HG03025 (cell line): ENCODE data around the gene KIAA1549.

Source experiments
- ATAC-seq: cut with Tn5 transposase; IDR thresholded peaks from one replicate; pipeline ENCODE4 v1.9.1; 2021; ENCODE audit warnings: mild to moderate bottlenecking, moderate library complexity; ENCODE audit not compliant: unreplicated experiment, low FRiP score

The KIAA1549 gene

DNA sequence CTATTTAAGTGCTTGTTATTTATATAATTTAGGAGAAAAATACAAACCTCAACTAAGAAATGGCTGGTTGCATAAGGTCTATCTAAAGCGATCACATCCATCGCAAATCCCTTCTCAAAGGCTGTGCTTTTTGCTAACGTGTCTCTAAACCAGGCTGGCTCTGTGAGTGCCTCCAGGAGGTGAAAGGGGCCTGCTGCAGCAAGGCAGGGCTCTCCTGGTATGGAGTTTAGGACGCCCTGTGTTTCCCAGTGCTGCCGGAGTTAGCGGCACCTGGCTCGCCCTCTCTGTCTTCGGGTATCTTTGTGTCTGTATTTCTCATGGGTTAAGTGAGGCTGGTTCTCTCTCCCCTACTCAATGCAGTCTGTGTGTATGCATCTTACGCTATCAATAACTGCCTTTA, 114.8 kb downstream of the KIAA1549 start:
- ATAC-seq = no peak

DNA sequence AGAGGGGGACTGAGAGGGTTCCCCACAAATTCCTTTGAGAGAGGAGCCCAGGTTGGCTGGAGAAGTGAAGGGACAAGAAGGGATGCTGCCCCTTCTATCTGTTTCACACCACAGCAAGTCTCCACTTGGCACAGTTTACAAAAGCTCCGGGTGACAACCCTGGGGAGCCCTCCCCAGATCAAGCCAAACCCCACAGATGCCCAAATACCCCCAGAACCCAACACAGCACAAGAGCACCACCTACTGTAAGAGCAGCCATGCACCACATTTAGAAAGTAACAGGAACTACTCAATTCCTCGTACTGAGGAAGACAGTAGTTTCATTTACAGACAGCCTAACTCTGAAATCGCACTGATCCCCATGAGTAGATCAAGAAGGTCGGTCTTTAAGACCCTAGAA, 115.3 kb downstream of the KIAA1549 start:
- ATAC-seq = no peak

DNA sequence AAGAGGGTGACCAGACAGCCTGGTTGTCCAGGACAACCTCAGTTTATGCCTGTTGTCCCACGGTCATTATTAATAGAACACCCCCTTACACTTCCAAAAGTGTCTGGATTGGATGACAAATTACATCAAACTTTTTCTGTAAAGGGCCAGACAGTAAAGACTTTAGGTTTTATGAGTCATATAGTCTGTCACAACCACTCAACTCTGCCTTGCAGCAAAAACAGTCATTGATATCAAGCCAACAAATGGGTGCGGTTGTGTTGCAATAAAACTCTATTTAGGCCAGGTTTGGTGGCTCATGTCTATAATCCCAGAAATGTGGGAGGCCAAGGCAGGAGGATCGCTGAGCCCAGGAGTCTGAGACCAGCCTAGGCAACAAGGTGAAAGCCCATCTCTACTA, 116.5 kb downstream of the KIAA1549 start:
- no peak for ATAC-seq

DNA sequence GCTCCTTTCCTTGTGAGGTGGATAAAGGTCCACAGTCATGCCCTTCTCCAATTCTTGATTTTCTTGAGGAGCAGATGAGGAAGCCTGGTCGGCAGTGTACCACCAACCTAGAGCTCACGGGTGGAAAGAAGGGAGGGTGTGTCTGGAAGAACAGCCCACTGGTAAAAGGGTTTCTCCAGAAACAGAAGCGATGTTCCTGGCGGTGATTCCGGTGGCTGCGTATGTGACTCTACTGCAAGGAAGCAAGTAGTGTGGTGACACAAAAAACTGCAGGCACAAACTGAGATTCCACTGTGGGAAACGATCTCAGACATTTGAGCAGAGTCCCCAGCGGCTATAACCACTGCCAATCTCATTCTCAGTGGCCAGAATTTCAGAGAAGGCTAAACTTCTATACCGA, 117.3 kb downstream of the KIAA1549 start:
- ATAC-seq = no peak

DNA sequence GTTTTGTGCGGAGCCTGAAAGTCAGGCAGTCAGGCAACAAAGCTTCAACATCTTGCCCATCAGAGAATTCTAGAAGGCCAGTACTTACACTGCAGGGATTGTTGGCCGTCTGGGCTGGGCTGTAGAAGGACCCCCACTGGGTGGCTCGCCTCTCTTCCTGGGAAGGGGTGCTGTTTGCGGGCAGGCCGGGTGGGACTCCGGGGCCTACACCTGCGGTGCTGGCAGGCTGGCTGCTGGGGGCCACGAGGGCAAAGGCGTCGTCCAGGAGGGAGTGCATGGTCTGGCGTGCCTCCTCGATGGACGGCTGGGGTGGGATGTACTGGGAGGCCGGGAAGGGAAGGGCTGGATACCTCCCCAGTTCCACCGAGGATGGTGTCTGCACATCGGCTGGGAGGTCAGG, 120.1 kb downstream of the KIAA1549 start:
- ATAC-seq = no peak

DNA sequence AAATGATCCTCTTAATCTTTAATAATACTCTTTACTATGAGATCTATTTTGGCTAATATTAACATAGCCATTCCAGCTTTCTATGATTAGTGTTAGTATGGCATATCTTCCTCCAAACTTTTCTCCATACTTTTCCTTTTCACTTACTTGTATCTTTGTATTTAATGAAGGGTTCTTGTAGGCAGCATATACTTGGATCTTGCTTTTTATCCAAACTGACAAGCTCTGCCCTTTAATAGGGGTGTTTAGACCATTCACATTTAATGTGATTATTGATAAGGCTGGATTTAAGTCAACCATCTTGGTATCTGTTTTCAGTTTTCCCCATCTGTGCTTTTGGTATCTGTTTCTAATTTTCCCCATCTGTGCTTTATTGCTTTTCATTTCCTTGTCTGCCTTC, 123.5 kb downstream of the KIAA1549 start:
- no peak for ATAC-seq

DNA sequence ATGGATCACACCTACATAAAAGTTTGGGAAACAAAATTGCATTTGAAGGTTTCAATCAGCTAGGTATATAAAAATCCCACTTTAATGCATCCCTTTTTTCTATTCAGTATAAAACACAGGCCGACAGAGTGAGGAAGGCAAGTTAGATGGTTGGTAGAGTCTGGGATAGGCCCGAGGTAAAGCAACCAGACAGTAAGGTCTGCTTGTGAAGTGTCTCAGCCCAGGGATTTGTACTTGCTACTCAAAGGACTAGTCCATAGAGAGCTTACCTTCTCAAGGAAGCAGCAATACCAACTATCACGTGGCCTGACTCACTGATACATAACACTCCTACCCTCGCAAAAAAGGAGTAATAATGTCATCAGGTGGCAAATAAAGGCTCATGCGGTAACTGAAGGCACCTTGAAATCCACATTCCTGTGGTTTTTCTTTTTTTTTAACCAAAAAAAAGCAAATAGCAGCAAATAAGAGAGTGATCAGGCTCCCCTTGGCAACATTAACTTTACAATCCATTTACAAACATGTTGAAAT, 127.0 kb downstream of the KIAA1549 start:
- ATAC-seq = no peak

DNA sequence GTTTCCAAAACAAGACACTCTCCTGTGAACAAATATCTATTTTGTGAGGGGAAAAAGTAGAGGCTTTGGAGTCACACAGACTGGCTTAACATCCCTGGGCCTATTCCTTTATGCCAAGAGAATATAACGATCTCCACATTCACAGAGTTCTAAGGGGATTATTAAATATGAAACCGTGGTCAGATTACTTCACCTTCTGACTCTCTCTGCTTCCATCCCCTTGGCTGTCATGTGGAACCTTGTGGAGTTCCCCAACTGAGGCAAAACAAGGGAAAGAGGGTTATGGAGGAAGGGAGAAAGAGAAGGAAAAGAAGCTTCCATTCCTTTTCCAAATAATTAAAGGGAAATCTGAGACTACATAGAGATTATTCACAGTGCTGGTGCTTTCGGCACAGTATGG, 127.7 kb downstream of the KIAA1549 start:
- ATAC-seq = no peak

DNA sequence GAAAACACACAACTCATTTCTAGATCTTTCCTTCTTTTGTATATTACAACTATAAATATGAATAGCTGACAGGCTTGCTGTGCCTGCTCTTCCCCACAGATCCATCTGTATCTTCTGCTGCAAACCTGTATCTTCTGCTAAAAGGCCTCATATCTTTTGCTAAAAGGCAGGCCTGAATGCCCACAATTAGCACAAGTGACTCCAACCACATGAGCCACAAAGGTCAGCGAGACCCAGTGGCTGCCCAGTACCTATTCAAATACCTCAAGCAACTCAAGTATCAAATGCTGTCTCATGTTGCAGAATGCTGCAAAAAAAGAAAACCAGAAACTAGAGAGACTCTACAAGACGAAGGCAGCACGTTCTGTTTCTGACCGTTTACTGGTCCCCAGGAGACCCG, 128.7 kb downstream of the KIAA1549 start:
- ATAC-seq = no peak

DNA sequence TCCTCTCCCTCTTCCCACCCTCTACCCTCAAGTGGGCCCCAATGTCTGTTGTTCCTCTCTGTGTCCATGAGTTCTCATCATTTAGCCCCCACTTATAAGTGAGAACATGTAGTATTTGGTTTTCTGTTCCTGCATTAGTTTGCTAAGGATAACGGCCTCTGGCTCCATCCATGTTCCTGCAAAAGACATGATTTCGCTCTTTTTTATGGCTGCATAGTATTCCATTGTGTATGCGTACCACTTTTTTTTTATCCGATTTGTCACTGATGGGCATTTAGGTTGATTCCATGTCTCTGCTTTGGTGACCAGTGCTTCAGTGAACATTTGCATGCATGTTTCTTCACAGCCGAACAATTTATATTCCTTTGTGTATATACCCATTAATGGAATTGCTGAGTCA, 131.5 kb downstream of the KIAA1549 start:
- ATAC-seq = no peak

DNA sequence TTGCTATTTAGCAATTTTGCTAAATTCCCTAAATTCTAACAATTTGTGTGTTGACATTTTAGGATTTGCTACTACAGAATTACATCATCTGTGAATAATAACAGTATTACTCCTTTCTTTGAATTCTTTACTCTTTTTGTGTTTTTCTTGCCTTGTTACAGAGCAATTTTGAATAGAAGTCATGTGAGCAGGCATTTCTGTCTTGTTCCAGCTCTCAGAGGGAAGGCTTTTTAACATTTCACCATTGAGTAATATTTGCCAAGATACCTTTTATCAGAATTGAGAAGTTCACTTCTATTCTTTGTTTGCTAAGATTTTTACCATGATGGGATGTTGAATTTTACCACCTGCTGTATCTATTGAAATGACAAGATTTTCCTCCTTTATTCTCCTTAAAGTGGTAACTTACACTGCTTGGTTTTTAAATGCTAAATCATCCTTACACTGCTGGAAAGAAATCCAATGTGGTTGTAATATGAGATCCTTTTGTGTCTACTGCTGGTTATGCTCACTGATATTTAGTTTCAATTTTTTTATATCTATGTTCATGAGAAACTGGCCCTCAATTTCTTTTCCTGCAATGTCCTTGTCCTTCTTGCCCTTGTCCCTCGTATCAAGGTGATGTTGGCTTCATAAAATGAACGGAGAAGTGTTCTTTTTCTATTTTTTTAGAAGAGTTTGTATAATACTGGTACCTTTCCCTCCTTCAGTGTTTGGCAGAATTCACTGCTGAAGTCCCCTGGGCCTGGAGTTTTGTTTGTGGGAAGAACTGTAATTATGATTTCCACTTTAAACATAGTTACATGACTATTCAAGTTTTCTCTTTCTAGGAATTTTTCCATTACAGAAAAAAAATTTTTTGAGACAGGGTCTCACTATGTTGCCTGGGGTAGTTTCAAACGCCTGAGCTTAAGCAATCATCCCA, 132.9 kb downstream of the KIAA1549 start:
- no peak for ATAC-seq

DNA sequence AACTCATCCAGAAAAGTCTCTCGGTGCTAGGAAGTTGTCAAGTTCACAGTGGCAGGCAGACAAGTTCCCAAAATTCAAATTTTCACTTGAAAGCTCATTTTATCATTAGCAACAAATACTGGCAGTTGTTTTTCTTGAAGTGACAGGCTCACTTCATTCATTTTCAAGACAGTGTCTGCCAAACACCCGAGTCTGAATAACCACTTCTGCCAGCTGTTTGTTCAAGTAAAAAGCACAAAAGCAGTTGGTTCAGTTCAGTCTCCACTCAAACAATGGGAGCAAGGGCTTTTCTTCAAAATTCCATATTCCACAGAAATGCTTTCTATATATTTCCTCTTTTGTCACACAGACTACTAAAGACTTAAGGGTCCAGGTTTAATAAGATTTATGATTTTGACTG, 135.5 kb downstream of the KIAA1549 start:
- no peak for ATAC-seq

DNA sequence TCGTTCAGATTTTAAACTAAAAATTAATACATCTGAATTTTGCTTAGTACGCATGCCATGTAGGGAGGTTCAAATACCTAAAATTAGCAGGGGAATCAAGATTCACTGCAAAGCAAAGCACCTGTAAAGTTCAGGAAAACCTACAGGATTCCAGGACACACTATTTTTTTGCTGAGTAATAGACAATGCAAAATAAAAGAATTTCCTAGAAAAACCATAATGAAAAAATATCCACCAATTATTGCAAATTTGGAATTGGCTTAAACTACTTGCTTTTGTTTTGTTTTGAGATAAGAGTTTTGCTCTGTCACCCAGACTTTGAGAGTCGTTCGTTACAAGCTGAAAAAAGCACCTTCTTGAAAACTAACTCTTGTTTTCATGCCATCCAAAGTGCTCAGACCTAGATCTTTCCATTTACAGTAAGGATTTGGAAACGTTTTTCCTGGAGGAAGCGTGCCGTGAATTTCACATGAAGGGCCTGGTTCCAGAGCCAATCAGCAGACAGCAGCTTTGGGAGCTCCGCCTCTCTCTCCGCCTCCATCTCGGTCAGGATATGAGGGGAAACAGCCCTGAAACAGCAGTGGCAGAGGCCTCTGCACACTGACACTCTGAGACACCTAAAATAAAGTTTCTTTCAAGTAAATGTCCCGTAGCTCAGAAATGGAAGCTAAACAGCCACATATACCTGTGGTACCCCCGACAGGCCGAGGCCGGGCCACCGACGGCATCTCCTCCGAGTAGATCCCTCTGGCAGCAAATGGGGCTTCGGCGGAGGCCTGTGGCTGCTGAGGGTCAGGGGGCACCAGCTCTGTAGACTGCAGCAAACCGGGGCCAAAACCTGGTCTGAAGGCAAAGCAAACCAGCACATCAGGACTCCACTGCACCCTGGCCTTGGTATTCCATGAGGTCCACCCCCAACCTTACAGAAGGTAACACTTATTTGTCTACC, 137.3 kb downstream of the KIAA1549 start:
- ATAC-seq = no peak

DNA sequence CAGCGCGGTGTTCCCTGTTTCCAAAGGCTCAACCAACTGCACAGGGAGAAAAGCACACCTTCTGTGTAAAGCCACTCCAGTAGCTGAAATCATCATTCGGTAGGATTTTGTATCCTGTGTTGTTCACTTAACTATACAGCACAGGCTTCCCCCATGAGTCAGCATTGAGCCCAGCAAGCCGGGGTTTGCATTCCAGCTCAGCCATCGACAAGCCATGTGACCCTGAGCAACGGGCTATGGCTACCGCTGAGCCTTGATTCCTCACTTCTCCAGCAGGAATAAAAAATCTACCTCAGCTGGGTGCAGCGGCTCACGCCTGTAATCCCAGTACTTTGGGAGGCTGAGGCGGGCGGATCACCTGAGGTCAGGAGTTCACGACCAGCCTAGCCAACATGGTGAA, 139.1 kb downstream of the KIAA1549 start:
- no peak for ATAC-seq

DNA sequence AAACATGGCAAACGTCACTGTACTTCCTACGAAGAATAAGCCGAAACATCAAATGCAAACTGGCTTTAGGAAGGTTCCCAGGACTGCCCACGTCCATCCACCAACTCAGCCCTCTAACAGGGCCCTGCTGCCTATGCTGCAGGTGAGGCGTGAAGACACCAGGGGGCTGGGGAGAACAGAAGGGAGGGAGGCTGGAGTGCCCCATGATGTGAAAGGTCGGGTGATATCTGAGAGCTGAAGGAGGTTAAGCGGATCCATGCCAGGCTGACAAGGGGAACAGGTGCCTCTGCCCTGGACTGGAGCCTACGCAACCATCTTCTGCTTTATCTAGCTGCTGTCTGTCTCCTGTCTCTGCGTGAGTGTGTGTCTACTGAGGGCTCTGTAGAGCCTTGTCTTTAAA, 143.0 kb downstream of the KIAA1549 start:
- ATAC-seq = no peak

DNA sequence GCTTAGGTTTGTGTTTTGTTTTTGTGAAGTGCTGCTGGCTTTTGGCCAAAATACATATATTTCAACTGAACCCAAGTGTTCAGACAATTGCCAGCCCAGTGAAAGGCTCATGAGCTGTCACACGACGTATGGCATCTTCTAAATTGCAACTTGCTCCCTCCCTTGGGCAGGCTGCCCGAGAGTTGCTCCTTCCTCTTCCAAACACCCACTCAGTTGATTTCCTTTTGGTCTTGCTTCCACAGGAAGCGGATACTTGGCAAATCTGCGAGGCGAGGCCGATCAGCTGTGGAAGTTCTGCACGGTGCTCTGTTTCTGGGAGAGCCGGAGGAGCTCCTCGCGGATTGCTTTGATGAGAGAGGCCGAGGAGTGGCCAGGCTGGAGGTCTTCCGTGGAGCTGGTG, 143.6 kb downstream of the KIAA1549 start:
- ATAC-seq = no peak

DNA sequence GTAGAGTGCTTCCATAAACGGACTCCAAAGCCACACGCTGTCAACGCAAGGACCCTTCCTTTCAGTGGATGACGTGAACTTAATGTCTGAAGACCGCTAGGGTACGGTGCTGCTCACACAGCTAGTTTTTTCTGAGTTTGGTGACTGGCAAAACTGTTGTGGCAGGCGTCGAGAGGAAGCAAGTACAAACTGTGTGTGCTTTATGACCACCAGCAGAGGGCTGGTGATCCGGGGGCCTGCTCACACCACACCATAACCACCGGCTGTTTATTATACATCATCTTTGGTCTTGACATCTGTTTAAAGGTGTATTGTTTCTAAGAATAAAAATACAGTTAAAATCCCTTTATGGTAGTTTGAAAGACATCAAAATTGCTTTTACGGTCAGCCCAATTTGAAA, 146.1 kb downstream of the KIAA1549 start:
- no peak for ATAC-seq

DNA sequence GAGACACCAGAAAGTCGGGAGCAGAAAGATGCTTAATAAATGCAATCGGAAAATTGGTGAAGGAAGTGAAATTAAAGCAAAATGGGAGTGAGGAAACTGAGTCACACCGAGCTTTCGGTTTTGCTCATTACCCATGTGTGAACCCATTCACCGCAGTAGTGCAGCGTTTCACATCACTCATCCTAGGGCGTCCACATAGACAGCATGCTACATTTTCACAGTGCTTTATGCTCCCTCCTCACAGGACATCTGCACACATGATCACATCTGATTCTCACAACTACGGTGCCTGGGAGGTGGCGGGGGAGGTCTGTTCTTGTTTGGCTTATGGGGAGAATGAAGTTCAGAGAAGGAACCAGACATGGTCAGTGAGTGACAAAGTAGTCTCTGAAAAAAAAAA, 146.6 kb downstream of the KIAA1549 start:
- no peak for ATAC-seq

DNA sequence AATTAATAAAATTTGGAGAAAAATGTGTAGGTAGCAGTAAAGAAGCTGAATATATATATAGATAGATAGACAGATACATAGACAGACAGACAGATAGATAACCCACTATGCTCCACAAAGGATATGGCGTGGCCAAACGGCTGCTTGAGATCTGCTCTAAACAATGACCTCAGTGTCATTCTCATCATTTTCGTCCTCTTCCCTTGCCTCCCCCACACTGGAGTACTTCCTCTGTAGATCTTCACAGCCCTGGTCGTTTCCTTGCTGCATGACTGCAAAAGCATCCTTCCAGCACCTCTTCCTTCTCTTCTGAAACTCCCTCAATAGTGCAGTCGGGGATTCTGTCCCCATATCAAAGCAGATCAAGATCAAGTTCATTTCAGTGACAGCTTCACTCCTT, 147.6 kb downstream of the KIAA1549 start:
- no peak for ATAC-seq

DNA sequence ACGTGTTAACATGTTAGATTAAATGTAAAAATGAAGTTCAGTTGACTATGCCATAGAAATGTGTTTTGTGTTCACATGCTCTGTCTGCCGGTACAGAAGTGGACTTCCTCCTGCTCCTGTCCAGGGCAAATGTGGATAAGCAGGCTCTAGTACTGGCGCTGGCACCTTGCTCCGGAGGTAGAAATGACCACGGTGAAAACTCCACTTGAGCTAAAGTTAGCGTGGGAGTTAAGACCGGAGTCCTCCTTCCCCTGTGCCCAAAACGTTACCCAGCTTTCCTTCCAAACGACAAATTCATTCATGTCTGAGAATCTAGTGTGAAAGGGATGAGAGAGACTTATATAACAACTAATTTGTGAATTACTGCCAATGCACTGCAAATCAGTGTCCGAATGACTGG, 148.2 kb downstream of the KIAA1549 start:
- ATAC-seq = no peak

DNA sequence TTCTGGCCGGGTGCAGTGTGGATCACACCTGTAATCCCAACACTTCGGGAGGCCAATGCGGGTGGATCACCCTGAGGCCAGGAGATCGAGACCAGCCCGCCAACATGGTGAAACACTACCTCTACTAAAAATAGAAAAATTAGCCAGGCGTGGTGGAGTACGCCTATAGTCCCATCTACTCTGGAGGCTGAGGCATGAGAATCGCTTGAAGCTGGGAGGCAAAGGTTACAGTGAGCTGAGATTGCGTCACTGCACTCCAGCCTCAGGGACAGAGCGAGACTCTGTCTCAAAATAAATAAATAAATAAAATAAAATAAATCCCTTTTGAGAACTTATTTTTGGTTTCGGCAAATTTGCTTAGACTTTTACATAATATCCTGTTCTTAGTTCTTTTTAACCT, 151.9 kb downstream of the KIAA1549 start:
- no peak for ATAC-seq
